Sciatic nerve (tissue), 2 donors: ENCODE data around the gene RNF214. TPM values are rescaled to one million over a fixed set of nuclear protein-coding genes. Genes with fewer than 3 reads are reported as not detected.

Experiments
- ATAC-seq: fragments of 200-7000 bp; cut with Tn5 transposase; one replicate; pipeline ENCODE4 v1.9.1; 2020; ENCODE audit warnings: mild to moderate bottlenecking, moderate library complexity
- DNase-seq: peaks from one replicate; pipeline ENCODE4 v3.0.0-alpha.2; 2020; ENCODE audit warnings: low spot score
- intact Hi-C: fragments of 100-400 bp; cut with DNase I; formaldehyde crosslinking; loops from one replicate; pipeline ENCODE4 v1.14.2; 2022
- total RNA-seq: library from RNA; stranded (reverse); fragmentation: NEBNext Ultra II Directional; extraction: Animal tissue kit (Norgen Biotek cat#: 25700); gene quantifications from one replicate; pipeline ENCODE4 v1.2.1, GENCODE V29; 2021
- donor health status: DM: no; HTN: no; CAD: no.
- donor health status: DM: no; HTN: no; CAD: no.

The RNF214 gene
- total RNA-seq, 1 donor from 2014 or later, result 36.8 TPM

- intact Hi-C loops, result loop anchor here (10.0 kb wide), 2 partner anchors 351 to 431 kb away; partner anchors contain the start of gene APOA5
Measured at GRCh38 chr11:117225553-117226170, 6.8 kb upstream of the RNF214 start.

GRCh38 chr11:117226388-117227385, 5.8 kb upstream of the RNF214 start:
- ATAC-seq (peak; percentile 57), DNase-seq (peak; percentile 64)
- intact Hi-C loops, result loop anchor here (10.0 kb wide), 2 partner anchors 352 to 432 kb away; partner anchors contain the start of gene APOA5

More at GRCh38 chr11:117225553-117226170, 6.8 kb upstream of the RNF214 start:
- no peak for ATAC-seq
- peak; percentile 52 for DNase-seq

DNA sequence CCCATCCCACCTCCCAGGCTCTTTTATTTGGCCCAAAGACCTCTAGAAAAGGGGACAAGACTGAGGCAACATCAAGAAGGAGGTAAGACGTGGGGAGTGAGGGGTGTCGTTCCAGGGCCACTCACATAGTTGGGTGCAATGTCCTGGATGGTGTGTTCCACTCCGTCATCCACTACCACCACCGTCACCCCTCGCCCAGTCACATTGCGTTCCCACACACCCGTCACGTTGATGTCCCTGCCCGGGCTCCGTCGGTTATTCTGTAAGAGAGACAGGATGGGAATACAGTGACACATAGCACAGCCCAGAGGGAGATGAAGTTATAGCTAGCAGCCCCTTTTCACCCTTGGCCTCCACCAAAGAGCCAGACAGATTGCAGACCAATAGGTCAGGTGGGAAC, 4.4 kb upstream of the RNF214 start:
- ATAC-seq (no peak), DNase-seq (no peak)
- intact Hi-C loops, result loop anchor here (10.0 kb wide), 2 partner anchors 353 to 433 kb away; partner anchors contain the start of gene APOA5

- DNase-seq (no peak), ATAC-seq (no peak)
- intact Hi-C loops, result loop anchor here (10.0 kb wide), 2 partner anchors 355 to 435 kb away; partner anchors contain the start of gene APOA5
Measured at GRCh38 chr11:117229411-117229810, 3.1 kb upstream of the RNF214 start.

DNA sequence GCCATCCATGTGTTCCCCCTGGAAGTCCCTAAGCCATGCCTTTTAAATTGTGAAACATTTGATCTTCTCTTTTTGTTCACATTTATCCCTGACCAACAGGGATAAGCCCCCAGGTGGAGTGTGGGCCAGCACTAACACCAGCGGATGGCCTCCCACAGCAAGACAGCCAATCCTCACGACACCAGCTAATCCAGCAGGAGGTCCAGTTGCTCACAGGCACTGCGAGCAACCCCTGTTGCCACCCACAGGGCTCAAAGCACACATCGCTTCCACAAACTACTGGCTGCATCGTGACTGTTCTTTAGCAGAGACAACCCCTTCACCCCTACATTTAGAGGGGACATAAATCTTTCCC, 2.6 kb upstream of the RNF214 start:
- DNase-seq (no peak), ATAC-seq (no peak)
- intact Hi-C loops, result loop anchor here (10.0 kb wide), 2 partner anchors 355 to 435 kb away; partner anchors contain the start of gene APOA5

- no peak for DNase-seq
- intact Hi-C loops, result no loop called here
Measured at GRCh38 chr11:117230286-117230961, 2.0 kb upstream of the RNF214 start.

GRCh38 chr11:117230999-117231841, 1.3 kb upstream of the RNF214 start:
- DNase-seq (no peak), ATAC-seq (no peak)
- intact Hi-C loops, result no loop called here

More at GRCh38 chr11:117230286-117230961, 2.0 kb upstream of the RNF214 start:
- no peak for ATAC-seq

- ATAC-seq (no peak), DNase-seq (peak; percentile 86)
- intact Hi-C loops, result no loop called here
Measured at GRCh38 chr11:117231842-117232091, 704 bp upstream of the RNF214 start, which contains the start of gene PCSK7. Gene PCSK7 (minus strand): TSS chr11:117232073. CDS start chr11:117229844, 2,229 bp downstream.

DNA sequence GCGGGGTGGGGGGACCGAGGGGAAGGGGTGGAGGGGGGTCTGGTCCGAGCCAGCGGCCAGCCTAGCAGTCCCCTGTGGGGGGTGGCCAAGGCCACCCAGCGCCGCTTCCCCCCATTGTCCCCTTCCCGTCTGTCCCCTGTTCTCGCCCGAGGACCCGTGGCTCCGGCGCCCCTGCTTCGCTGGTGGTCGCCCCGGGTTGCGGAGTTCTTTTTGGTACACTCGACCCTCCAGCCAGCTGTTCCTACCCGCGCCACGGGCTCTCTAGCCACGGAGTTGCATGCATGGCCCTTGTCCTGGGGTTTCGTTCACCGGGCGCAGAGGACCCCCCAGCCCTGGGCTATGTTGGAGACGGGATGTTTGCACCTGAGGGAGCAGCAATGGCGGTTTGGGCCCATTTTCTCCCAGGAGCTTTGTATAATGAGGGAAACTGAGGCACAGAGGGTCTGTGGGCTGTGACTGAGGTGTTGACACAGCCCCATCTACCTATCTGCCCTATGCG, 489 bp downstream of the RNF214 start:
- DNase-seq, result no peak
- peak; percentile 42 for ATAC-seq
- intact Hi-C loops, result no loop called here

GRCh38 chr11:117238221-117238620, 5.8 kb downstream of the RNF214 start:
- no peak for ATAC-seq
- DNase-seq, result no peak
- intact Hi-C loops, result loop anchor here (5.0 kb wide), 1 partner anchor 704 kb away; no protein-coding TSS in a partner anchor

- ATAC-seq (no peak), DNase-seq (no peak)
- intact Hi-C loops, result loop anchor here (5.0 kb wide), 1 partner anchor 703 kb away; no protein-coding TSS in a partner anchor
Measured at GRCh38 chr11:117239295-117239694, 6.8 kb downstream of the RNF214 start.

DNA sequence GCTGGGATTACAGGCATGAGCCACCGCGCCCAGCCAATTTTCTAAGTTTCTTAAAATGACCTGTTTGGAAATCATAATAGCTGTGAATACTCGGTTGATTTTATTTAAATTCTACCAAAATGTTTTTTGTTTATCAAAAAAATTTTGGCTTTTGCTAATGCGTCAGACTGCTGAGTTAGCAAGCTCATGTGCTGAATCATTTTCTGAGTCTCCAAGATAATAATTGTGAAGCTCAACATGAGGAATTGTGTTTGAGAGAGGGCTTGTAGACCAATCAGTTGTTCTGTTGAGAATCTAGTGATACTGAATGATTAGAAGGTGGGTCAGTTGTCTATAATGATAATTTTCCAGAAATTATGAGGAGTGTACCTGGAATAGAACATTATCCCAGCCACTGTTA, 15.9 kb downstream of the RNF214 start:
- DNase-seq, result no peak
- intact Hi-C loops, result no loop called here
- ATAC-seq, result no peak

- intact Hi-C loops, result no loop called here
- ATAC-seq (no peak), DNase-seq (no peak)
Measured at GRCh38 chr11:117249571-117249970, 17.1 kb downstream of the RNF214 start.

DNA sequence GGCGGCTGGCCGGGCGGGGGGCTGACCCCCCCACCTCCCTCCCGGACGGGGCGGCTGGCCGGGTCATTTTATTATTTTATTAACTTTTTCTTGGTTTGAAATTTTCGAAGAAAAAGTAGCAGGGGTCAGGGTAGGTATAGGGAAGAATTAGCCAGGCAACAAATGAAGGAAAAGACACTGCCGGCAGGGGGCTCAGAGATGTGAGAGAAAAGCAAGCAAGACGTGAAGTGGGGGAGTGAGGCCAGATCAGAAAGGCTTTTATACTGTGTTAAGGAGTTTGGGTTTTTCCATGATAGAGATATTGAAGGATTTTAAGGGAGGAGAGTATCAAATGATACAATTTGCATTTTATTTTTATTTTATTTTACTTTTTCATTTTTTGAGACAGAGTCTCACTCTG, 19.0 kb downstream of the RNF214 start:
- no peak for DNase-seq
- ATAC-seq, result no peak
- intact Hi-C loops, result no loop called here

DNA sequence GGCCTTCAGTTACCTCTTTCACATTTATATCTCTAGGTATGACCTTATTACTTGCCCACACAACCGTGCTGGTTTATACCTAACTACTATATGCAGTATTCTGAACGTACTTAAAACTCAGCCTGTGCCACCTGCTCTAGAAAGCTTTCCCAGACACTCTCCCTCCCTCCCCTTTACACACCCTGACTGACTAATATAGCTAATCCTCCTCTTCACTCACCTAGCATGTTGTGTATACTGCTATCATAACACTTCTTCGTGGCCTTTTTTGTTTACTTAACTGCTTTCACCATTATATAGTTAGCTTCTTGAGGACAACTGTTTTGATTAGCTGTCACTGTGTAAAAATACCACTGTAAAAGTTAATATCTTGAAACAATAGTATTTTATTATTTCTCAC, 23.5 kb downstream of the RNF214 start:
- DNase-seq (no peak), ATAC-seq (no peak)
- intact Hi-C loops, result no loop called here

- intact Hi-C loops, result no loop called here
- DNase-seq, result no peak
Measured at GRCh38 chr11:117256573-117256972, 24.1 kb downstream of the RNF214 start.

GRCh38 chr11:117258576-117258975, 26.1 kb downstream of the RNF214 start:
- intact Hi-C loops, result no loop called here
- DNase-seq (no peak), ATAC-seq (no peak)

More at GRCh38 chr11:117256573-117256972, 24.1 kb downstream of the RNF214 start:
- ATAC-seq, result no peak

DNA sequence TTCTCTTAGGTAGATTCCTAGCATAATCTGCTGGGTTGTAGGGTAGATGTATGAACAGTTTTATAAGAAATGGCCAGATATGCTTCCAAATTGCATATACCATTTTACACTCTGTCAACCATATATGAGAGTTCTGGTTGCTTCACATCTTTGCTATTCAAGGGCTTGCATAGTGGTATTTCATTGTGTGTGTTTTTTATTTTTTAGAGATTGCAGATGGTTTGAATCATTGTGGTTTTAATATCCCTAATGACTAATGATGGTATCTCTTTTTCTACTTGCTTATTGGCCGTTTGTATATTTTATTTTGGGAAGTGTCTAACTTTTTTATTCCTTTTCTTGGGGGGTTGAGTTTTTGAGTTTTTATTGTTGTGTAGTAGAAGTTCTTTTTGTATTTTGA, 26.9 kb downstream of the RNF214 start:
- intact Hi-C loops, result no loop called here
- DNase-seq, result no peak
- no peak for ATAC-seq
